DMS 273 treated with DMSO at 0.1 percent for 48 hours (cell line): Measurements from ENCODE around the gene ZDHHC14.

Experiments
- DNase-seq: peaks from one replicate; lab custom pipeline; 2025; lab: John Stamatoyannopoulos, UW

The ZDHHC14 gene

GRCh38 chr6:157669747-157670216 lies 288.8 kb downstream of the ZDHHC14 start:
- DNase-seq = no peak

- no peak for DNase-seq
These were observed 289.6 kb downstream of the ZDHHC14 start for GRCh38 chr6:157670466-157671186.

- DNase-seq = no peak
These were observed 291.9 kb downstream of the ZDHHC14 start for GRCh38 chr6:157672726-157673412.

- DNase-seq = no peak
These were observed 292.6 kb downstream of the ZDHHC14 start for GRCh38 chr6:157673596-157673995.

GRCh38 chr6:157674061-157674460 lies 293.1 kb downstream of the ZDHHC14 start:
- no peak for DNase-seq

- no peak for DNase-seq
These were observed 294.8 kb downstream of the ZDHHC14 start for GRCh38 chr6:157675831-157676230.

GRCh38 chr6:157676241-157676640 lies 295.3 kb downstream of the ZDHHC14 start:
- no peak for DNase-seq

GRCh38 chr6:157677235-157677634 lies 296.2 kb downstream of the ZDHHC14 start:
- no peak for DNase-seq

GRCh38 chr6:157679605-157680580 lies 298.9 kb downstream of the ZDHHC14 start:
- DNase-seq = no peak

GRCh38 chr6:157681041-157681650 lies 300.2 kb downstream of the ZDHHC14 start:
- DNase-seq = no peak

GRCh38 chr6:157682856-157683481 lies 302.0 kb downstream of the ZDHHC14 start:
- no peak for DNase-seq

- no peak for DNase-seq
These were observed 302.7 kb downstream of the ZDHHC14 start for GRCh38 chr6:157683707-157684106.

- DNase-seq = no peak
These were observed 303.8 kb downstream of the ZDHHC14 start for GRCh38 chr6:157684620-157685299.

GRCh38 chr6:157685596-157686280 lies 304.7 kb downstream of the ZDHHC14 start:
- no peak for DNase-seq

GRCh38 chr6:157688275-157688959 lies 307.4 kb downstream of the ZDHHC14 start:
- DNase-seq = no peak

GRCh38 chr6:157688960-157689599 lies 308.1 kb downstream of the ZDHHC14 start:
- no peak for DNase-seq

- DNase-seq = no peak
These were observed 308.9 kb downstream of the ZDHHC14 start for GRCh38 chr6:157689875-157690274.

- no peak for DNase-seq
These were observed 309.6 kb downstream of the ZDHHC14 start for GRCh38 chr6:157690441-157691210.
